HT-29 (cell line): ENCODE results near the gene ADSL. TPM values are rescaled to one million over a fixed set of nuclear protein-coding genes. Genes with fewer than 3 reads are reported as not detected.

Experiments
- DNase-seq: peaks from one replicate; pipeline ENCODE4 v3.0.0-alpha.2; 2015; ENCODE audit warnings: low spot score
- total RNA-seq: library from RNA; depleted of rRNA; stranded (reverse); fragments of >200 nt; shearing (Covaris generic); gene quantifications from 2 replicates; pipeline ENCODE4 v1.2.3, GENCODE V29; 2014

The ADSL gene
- total RNA-seq, 1 experiment from 2014 or later = 62.4 TPM

- DNase-seq = no peak
Observed at GRCh38 chr22:40326905-40327735, 19.2 kb upstream of the ADSL start.

DNA sequence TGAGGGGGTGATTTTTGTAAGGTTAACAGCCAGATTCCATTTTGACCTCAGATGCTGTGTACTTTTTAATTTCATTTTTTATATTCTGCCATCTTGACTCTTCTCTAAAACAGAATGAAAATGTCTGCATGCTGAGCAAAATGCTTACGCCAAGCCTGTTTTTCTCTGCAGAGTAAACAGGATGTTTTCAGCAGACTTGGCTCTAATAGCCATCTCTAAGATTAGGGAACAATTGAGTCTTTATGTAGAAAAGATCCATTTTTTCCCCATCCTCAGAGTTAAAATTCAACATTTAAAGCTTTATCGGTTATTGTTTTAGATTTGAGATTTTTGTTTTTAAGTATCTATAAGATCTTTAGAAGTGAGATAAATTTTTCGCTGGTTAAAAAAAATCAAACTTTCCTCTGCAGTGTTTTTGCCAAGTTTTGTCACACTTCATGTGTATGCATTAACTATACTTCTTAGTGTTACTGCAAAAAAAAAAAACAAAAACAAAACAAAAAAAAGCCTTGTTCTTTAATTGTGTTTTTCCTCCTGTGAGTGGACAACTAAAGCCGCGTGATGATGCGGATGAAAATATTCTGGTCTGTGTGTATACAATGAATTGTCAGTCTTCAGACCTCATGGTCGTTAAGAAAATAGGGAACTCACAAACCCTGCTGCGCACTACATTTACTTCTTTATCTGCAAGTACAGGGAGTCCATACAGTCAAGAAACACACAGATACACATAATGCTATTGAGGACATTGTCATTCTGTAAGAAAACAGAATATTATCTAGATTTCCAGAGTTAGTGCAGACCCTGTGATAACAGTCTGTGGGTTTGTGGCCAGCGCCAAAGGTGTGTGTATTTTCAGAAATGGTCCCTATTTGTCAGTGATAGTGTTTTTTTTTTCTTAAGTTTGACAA is 17.5 kb upstream of the ADSL start:
- DNase-seq = no peak

GRCh38 chr22:40329466-40329865 is 16.8 kb upstream of the ADSL start:
- DNase-seq = no peak

DNA sequence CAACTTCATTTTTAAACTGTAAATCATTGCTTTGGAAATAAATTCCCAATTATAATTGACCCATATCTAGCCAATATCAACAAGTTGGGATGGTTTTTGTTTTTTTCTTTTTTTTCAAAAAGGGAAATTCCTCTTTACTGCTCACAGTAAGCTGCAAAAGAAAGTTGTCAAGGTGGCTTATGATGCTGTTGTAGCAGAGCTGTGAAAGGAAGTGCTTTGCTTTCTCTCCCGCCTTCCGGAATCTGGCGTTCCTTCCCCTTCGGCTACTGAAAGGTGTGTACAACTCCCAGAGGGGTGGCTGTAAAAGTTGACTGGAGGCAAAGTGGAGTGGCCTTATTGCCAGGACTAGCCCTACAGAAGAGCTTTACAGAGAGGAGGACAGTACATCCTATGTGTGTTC is 16.2 kb upstream of the ADSL start:
- no peak for DNase-seq

GRCh38 chr22:40330615-40331014 is 15.7 kb upstream of the ADSL start:
- DNase-seq = no peak

DNA sequence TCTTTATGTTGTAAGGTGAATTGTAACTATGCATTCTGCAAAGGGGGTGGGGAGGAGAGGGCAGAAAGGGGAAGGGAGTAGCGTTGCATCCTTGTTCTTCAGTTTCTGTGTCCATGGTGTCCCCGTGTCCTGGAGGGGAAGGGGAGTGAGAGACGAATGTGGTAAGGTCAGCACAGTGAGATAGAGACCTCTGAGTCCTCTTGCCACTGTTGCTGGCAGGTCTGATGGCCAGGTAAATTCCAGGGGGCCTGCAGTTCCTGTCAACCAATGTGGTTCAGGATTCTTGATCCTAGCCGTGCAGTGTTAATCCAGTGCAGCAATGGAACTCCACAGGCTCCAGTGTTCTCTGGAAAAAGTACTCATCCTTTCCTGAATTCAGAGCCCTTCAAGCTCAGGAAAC is 14.6 kb upstream of the ADSL start:
- no peak for DNase-seq

DNA sequence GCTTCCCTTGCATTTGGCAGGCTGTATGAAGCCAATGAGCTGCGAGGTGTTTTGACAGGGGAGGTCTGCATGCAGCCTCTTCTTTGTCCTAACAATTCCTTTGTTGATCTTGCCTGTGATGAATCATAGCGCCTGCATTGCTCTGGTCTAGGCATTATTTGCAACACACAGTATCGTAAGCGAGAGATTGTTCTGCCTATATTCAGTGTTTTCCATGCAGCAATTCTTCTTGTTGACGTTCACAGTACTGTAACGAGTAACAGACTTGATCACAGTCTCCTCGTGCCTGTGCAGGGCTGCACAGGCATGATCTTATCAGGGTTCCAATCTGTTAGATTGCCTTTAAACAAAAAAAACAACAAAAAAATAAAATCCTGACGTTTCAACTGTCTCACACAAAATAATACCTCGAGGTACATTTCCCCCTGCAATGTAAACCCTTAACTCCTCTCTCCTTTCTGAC is 13.9 kb upstream of the ADSL start:
- no peak for DNase-seq

DNA sequence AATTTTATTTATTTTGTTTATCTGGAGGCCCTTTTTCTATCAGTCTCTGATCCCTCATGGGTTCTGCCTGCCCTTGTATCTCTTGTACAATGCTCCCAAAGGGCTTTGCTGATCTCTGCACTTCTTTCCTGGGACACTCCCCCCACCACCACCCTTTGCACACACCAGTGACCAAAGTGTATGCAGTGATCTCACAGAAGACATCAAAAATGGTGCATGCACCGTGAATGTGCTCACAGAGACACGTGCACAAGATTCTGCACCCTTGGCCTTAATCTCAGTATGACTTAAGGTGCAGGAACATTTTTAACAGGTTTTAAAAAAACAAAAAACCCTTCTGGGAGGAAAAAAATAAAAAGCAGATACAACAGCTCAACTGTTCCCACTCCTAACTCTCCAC is 12.2 kb upstream of the ADSL start:
- DNase-seq = no peak

GRCh38 chr22:40334899-40335298 is 11.4 kb upstream of the ADSL start:
- no peak for DNase-seq

GRCh38 chr22:40335358-40335757 is 10.9 kb upstream of the ADSL start:
- DNase-seq = no peak

GRCh38 chr22:40340044-40340443 is 6.3 kb upstream of the ADSL start:
- no peak for DNase-seq

- DNase-seq = no peak
Observed at GRCh38 chr22:40341604-40342003, 4.7 kb upstream of the ADSL start.

- peak; percentile 1 for DNase-seq
Observed at GRCh38 chr22:40342521-40342920, 3.8 kb upstream of the ADSL start.

GRCh38 chr22:40345271-40345670 is 1.0 kb upstream of the ADSL start:
- no peak for DNase-seq

- peak; percentile 22 for DNase-seq
Observed at GRCh38 chr22:40345815-40346184, 500 bp upstream of the ADSL start.

- no peak for DNase-seq
Observed at GRCh38 chr22:40347300-40347699, 1.0 kb downstream of the ADSL start.

DNA sequence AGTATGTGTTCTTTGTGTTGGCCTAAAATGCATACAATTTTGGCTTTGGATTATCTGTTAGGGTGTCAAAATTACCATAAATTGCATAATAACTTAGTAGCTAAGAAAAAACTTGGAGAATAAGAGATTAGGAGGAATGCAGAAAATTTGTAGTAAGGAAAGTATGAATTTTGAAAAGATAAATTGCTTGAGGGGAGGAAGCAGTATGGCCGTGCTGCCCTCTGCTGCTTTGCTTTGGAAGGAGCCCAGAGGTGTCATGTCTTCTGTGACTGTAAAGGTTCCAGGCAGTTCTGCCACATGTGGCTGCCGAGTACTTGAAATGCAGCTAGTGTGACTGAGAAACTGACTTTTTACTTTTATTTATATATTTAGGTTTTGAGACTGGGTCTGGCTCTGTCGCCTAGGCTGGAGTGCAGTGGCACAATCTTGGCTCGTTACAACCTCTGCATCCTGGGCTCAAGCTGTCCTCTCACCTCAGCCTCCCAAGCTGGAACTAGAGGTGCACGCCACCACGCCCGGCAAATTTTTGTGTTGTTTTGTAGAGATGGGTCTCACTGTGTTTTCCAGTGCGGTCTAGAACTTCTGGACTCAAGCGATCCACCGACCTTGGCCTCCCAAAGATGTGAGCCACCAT is 1.8 kb downstream of the ADSL start:
- peak; percentile 35 for DNase-seq

DNA sequence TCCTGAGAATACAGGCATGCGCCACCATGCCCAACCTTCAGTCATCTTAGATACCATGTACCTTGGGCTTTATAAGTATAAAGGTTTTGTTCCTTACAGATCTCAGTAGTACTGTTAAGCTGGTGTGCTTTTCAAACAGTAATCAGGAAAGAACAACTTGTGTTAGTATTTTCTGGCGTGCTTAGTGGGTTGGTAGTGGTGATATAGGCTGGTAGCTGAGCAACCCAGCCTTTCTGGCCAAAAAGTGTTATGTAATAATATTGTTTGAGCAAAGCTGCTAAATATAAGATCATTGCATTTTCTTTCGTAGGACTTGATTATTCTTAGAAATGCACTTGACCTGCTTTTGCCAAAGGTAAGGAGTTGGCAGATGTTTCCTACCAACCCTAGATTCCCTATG is 6.5 kb downstream of the ADSL start:
- DNase-seq = no peak

- DNase-seq = no peak
Observed at GRCh38 chr22:40361100-40361499, 14.8 kb downstream of the ADSL start.

- no peak for DNase-seq
Observed at GRCh38 chr22:40363059-40363458, 16.8 kb downstream of the ADSL start.

DNA sequence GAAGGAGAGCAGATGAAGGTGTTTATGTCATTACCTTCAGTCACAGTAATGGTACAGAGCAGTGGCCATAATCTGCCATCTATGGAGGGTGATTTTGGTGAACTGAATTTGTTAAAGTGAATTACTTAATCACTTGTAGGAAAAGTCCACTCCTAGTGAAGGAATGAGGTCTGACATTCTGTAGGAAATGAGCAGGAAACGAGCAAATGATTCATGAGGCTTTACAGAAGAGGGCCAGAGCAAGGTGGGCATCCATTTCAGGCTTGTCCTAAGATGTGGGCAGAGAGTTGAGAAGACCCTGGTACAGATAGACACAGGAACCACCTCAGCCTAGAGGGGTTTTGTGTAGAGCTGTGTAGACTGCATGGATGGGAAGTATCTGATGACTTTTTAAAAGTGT is 18.1 kb downstream of the ADSL start:
- DNase-seq = no peak

DNA sequence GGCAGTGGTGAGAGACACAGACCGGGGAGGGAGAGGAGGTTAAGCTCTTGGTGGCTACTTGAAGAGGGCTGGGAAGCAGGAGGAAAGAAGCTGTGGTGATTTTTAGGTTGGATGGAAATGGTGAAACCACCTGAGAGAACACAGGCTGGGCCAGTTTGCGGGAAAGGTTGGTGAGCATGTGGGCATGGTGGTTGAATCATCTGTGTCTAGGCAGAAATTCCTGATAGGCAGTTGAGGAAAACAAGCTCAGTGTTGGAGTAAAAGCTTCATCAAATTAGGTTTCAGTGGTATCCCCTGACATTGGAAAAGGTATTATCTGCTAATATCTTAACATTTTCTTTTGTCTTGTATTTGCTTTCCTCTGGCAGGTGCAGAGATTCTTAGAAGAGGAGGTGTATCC is 19.8 kb downstream of the ADSL start:
- no peak for DNase-seq
